Heart left ventricle (tissue), 13 donors: ENCODE results near the gene PRDM16.

Source experiments
- POLR2A ChIP-seq, 2 donors: fragments of 450-650 bp; IDR thresholded peaks; one replicate each; pipeline ENCODE4 v1.6.1; 2017; ENCODE audit warnings: antibody characterized with exemption in 2 of 2, mild to moderate bottlenecking in 2 of 2, moderate library complexity in 2 of 2
- TF ChIP-seq, protein P1 (sequence below), 12 donors: fragments of 200-600 bp; sonication (generic) in 4 of 12; IDR thresholded peaks; one replicate each; pipeline versions ENCODE4 v1.5.0 to v1.8.0; 2018 to 2022; ENCODE audit warnings: antibody characterized with exemption in 12 of 12, mild to moderate bottlenecking in 5 of 12
- donor health status: ischemic (EF 13 %, LVEDD 7.1; RV severe dilation, severe dysfunction).
- donor health status: DM: no; HTN: yes; CAD: no.
- donor health status: DM: no; HTN: no; CAD: no.
- donor health status: ischemic (EF 25% LVEDD 6.9; RV normal size, moderate dysfunction).
- donor health status: ischemic (EF 25% LVEDD 5.7; RV mildly dilated, moderate dysfunction).
- donor health status: ischemic (EF 35%, LVEDD 5.7; RV mildly dilated, moderate dysfunction).
- donor health status: nonischemic (EF 11% LVEDD 7.7; RV severe dilation, severe dysfunction).
- donor health status: DM: yes; HTN: yes; CAD: no.
- donor health status: PGD.
- donor health status: ischemic (EF 29% LVEDD 5.4; RV normal size, mild dysfunction).
- donor health status: nonischemic (EF 23%, LVEDD 6.1; RV moderate dilation, normal function).

DNA sequence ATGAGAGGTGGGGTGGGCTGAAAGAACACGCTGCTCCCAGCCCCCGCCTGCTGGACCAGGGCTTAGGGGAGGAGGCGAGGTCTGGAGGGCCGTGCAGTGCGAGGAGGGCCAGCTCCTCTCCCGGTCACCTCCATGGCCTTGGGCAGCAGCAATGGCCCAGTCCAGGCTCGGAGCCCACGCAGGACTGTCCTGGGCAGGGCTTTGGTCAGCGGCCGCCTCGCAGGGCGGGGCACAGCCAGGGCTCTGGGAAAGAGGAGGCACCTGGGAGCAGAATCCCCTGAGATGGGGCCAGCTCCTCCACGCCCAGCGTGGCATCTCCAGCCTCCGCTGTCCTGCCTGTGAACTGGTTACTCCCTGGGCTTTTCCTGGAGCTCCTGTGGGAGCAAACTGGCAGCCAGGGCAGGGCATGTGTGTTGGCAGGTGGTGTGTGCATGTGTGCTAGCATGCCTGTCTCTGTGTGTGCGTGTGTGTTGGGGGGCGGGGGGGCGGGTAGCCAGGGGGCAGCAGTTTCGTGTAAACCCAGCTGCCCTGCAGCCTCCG is 412.9 kb downstream of the PRDM16 start:
- TF ChIP-seq, protein P1, sequence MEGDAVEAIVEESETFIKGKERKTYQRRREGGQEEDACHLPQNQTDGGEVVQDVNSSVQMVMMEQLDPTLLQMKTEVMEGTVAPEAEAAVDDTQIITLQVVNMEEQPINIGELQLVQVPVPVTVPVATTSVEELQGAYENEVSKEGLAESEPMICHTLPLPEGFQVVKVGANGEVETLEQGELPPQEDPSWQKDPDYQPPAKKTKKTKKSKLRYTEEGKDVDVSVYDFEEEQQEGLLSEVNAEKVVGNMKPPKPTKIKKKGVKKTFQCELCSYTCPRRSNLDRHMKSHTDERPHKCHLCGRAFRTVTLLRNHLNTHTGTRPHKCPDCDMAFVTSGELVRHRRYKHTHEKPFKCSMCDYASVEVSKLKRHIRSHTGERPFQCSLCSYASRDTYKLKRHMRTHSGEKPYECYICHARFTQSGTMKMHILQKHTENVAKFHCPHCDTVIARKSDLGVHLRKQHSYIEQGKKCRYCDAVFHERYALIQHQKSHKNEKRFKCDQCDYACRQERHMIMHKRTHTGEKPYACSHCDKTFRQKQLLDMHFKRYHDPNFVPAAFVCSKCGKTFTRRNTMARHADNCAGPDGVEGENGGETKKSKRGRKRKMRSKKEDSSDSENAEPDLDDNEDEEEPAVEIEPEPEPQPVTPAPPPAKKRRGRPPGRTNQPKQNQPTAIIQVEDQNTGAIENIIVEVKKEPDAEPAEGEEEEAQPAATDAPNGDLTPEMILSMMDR (IDR thresholded peaks at IDR 0.05): no peak
- no peak for TF ChIP-seq POLR2A (IDR thresholded peaks at IDR 0.05)
